ENCODE measurements around the gene CHGA.

CHGA gene, protein sequence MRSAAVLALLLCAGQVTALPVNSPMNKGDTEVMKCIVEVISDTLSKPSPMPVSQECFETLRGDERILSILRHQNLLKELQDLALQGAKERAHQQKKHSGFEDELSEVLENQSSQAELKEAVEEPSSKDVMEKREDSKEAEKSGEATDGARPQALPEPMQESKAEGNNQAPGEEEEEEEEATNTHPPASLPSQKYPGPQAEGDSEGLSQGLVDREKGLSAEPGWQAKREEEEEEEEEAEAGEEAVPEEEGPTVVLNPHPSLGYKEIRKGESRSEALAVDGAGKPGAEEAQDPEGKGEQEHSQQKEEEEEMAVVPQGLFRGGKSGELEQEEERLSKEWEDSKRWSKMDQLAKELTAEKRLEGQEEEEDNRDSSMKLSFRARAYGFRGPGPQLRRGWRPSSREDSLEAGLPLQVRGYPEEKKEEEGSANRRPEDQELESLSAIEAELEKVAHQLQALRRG

DNA sequence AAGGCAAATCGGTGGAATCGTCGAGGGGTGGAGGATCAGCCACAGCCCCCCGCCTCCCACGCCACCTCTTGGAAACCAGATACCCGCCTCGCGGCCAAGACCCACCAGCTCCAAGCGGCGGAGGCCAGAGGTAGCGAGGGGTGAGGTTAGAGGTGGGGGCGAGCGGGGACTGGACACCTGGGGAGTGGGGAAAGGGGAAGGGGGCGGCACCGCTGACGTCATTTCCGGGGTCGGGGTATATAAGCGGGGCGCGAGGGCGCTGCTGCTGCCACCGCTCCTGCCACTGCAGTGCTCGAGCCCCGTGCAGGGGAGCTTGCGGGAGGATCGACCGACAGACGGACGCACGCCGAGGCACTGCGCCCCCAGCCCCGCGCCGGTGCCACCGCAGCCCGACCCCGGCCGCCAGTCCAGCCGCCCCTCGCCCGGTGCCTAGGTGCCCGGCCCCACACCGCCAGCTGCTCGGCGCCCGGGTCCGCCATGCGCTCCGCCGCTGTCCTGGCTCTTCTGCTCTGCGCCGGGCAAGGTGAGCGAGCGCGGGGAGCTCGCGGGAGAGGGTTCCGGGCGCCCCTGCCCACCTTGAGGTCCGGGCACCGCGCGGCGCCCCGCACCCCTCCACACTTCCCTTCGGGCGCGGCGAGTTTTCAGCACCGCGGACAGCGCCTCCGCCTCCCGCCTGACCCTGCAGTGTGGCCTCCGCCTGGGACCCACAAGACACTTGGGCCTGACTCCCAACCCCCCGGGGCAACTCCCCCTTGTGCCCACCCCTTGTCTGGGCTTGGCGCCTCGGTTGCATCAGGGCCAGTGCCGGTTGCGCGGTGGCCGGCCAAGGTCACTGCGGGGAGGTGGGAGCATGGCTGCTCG lies at the start of gene CHGA:
Gene CHGA, plus strand, starts transcription at position 268 of the 861 bp plus-strand sequence. Its CDS starts 210 bp downstream, at position 478.
- DNase-seq = peak in 1 of 2 experiments; percentile 76

DNA sequence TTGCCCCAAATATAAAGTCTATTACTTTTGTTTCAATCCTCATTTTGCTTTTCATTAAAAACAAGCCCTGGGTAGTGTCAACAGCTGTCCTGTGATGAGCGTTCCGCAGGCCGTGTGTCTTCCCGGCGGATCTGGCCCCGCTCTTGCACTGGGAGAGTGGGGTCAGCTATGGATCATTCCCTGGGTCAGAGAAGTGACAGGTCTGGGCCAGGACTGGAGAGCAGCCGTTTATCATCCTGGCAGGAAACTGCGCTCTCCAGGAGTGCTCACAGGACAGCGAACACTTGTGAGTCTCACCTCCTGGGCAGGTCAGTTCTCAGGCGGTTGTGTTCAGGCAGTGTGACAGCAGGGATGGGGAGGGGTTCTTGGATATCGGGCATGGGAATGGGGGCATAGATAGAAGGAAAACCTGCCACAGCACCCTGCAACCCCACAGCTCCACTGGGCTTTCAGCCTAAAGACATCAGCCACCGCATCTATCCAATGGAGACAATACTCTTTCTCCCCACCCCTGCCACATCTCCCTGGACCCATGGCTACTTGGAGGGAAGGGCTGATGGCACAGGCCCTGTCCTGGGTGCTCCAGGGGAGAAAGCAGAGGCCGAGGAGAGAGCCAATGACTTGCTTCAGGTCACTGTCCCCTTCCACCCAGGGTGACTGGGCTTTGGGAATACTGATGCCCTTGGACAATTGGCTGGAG lies 47.8 kb upstream of the CHGA start:
- no peak for DNase-seq

DNA sequence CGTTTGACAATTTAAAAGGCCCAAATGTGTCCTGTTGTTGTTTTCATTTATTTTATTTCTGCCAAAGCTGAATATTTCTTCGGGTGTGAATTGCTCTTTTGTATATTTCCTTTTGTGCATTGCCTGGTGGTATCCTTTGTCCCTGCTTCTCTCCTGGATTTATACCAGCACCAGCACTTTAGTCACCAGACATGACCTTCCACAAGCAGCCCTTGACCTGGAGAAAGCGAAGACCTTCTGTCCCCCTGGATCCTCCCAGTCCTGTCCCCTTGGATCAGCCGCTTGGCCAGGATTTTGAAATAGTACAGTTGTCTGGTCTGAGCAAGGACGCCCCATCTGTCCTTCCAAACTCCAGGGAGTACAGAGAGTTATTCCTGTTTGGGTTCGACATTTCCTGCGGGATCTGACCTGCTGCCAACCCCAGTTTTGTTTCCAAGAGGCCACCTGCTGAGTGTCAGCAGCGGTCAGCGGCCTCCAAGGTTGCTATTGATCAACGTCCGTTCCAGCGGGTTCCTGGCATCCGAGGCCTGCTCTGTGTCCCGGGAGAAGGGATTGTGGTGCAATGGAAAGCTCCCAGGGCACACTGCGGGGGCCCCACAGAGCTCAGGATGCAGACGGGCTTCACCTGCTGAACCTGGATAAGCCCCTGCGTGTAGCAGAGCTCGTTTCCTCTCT lies 45.1 kb upstream of the CHGA start:
- no peak for DNase-seq

DNA sequence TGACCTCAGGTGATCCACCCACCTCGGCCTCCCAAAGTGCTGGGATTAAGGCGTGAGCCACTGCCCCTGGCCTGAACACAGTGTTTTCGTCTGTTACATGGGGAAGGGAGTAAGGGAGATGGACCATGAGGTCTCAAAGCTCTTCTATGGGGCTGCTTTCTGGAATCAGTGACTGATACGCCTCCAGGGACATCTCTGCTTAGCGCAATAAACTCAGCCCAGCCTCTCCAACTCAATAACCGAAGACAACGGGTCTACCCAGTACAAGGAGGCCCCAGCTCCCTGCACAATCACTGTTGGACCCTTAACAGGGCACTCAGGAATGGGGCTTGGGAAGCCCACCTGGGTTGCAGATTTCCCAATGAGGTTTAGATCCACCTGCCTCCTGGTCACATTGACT lies 42.6 kb upstream of the CHGA start:
- no peak for DNase-seq

DNA sequence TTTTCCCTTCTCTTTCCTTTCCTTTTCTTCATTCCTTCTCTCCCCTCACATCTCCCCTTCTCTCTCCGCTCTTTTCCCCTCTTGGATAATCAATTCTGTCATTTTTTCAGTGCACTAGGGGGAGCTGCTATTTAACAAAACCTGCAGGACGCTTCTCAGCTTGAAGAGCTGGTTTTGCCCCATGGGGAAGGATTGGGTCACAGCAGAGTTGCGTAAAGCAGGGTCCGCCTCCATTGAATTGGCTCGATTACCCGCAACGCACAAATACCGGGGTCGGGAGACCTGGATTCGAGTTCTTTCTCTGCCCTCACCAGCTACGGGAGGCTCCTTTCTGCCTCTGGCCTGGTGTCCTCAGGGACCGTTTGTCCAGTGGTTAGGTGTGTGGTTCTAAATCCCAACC lies 42.1 kb upstream of the CHGA start:
- DNase-seq = peak; percentile 39 to 64

DNA sequence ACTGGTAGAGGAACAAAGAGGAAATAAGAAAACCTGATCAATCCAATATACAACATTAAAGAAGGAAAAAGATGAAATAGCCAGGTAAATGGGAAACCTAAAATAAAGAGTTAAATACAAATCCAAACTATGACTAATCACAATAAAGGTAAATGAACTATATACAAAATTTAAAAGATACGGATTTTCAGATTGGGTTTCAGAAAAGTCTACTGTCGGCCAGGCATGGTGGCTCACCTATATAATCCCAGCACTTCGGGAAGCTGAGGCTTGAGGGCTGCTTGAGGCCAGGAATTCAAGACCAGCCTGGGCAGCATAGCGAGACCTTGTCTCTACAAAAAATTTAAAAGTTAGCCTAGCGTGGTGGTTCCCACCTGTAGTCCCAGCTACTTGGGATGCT lies 39.9 kb upstream of the CHGA start:
- DNase-seq = no peak

DNA sequence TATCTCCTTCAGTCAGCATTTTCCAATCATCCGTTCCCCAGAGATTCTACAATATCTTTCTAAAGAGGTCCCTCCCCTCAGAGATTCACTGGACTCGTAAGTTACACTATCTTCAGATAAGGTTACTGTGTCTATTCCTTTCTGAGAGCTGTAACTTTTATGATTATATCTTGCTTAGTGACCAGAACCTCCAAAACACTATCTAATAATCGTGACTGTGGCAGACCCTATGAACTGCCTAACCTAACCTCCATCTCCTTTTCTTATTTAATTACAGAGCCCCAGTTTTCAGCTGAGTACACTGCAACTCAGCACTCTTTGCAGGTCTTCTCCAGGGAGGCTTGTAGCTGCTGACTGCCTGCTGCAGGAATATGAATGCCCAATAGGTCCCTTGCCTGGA lies 38.5 kb upstream of the CHGA start:
- no peak for DNase-seq

DNA sequence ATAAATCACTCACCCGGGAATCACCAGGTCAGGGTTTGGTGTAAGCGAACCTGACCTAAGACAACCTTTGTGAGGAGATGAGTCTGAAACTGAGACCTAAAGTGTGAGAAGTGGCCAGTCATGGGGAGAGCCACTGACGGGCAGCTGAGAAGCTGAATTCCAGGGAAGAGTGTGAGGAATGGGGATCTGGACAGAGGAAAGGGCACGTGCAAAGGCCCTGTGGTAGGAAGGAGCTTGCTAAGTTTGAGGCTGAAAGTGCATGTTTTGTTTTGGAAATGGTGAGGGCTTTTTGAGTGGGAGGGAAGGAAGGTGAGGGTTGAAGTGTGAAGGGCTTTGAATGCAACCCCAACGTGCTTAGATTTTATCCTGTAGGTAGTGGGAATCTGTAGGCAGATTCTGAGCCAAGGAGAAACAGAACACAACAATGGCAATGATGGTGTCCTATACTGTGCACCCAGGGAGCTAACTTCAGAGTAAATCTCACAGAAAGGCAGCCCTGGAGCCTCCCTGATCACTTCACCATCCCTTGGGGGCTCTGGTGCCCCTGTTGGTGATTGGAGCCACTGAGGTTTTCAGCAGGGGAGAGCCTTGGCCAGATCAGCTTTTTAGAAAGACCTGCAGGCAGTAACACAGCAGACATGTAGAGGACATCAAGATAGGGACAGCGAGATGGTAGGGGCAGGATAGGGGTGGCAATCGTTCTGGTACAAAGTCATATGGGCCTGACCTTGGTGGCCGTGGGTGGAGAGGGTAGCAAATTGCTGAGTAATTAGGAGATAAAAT lies 37.5 kb upstream of the CHGA start:
- no peak for DNase-seq

DNA sequence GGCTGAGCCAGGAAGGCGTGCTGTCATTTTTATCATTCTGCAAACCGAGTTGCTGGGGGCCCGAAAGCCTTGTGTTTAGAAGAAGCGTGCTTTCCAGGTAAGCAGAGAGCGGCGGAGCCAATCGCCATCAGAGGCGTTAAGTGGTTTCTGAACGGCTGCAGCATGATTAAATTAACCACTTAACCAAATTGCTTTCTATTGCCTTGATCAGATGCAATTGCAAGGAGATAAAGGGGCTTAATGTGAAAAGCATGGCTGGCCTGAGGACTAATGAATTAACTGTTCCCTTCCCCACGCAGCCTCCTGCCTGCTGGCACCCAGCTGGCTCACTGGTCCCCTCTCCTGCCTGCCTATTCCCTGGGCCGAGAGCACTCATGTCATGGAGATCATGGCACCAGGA lies 36.6 kb upstream of the CHGA start:
- no peak for DNase-seq

DNA sequence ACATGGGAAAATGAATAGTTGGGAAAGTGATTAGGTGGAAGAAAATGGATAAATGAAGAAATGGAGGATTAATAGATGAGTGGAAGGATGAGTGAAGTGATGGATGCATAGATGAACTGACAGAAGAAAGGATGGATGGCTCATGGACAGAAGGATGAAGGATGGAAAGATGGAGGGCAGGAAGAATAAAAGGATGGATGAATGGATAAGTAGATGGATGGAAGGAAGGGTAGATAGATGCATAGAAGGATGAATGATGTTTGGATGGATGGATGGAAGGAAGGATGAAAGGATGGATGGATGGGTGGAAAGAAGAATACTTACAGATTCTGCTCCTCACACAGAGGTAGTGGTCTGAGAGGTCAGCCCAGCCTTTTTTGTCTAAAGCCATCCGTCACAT lies 35.8 kb upstream of the CHGA start:
- no peak for DNase-seq

DNA sequence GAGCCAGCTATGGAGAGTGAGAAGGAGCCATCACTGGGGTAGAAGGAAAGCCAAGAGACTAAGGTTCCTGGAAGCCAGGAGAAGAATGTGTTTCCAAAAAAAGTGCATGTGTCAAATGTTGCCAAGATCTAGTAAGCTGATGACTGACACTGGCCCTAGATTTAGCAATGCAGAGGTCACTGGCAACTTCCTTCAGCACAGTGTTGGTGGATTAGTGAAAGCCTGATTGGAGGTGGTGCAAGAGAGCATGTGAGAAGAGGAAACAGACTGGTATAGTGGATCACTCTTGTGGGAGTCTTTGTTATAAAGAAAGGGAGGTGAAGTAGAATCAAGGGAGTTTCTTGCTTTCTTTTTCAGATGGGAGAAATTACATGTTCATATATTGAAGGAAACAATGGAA lies 34.1 kb upstream of the CHGA start:
- no peak for DNase-seq

DNA sequence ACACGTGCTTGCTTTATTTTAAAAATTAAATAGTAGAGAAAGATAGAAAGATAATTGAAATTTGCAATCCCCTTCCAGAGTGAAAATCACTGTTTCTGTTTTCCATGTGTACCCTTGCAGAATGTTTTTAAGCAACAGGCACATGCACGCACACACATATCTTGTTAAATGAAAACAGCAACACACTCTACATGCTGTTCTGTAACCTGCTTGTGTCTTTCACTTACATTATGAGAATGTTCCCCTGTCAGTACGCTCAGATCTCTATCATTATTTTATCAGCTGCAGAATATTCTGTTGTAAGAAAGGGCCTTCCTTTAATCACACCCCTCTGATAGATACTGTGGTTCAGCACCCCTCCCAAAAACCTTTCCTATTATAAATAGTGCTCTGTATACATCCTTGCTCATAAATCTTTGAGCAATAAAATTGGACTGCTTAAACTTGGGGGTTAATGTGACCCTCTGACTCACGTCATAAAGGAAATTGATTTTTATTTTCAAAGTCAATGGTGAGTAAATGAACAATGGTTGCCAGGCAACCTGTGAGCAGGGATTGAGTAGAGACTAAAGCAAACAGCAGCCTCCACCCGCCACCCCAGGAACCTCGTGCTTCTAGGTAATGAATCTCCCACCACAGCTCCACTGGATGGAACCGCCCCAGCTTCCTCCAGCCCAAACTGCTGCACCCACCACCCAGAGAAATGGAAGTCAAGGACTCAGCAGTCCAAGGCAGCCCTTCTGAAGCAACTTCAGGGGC lies 31.9 kb upstream of the CHGA start:
- DNase-seq = no peak

DNA sequence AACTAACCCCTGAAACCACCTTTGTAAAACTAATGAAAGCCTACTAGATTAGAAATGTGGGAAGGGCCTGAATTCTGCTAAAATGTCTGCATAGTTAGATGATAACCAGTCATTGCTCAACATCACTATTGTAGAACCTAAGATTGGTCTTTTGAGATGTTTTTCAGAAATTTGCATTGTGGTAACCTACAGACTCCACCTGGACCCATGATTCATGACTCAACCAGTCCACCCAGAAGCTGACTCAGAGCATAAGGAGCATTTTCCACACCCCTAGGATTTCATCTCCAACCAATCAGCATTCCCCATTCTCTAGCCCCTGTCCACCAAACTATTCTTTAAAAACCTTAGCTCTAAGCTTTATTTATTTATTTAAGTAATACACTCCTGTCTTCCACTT lies 30.4 kb upstream of the CHGA start:
- DNase-seq = no peak

DNA sequence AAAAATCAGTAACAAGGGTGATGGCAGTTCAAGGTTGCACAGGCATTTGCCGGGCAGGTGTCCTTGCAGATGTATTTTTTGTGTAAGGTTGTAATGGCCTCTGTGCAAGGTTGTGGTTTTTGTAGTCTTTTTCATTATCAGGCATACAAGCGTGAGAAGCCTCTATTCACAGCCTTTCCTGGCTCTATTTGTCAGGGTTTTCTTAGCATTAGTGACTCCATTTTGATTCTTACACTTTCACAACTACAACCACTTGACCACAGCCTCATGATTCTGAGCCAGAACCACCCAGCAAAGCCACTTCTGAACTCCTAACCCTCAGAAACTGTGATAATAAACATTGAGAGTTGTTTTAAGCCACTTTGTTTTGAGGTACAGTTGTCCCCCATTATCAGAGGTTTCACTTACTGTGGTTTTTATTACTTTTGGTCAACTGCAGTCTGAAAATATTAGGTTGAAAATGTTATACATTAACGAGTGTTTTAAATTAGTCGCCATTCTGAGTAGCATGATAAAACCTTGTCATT lies 27.5 kb upstream of the CHGA start:
- no peak for DNase-seq

DNA sequence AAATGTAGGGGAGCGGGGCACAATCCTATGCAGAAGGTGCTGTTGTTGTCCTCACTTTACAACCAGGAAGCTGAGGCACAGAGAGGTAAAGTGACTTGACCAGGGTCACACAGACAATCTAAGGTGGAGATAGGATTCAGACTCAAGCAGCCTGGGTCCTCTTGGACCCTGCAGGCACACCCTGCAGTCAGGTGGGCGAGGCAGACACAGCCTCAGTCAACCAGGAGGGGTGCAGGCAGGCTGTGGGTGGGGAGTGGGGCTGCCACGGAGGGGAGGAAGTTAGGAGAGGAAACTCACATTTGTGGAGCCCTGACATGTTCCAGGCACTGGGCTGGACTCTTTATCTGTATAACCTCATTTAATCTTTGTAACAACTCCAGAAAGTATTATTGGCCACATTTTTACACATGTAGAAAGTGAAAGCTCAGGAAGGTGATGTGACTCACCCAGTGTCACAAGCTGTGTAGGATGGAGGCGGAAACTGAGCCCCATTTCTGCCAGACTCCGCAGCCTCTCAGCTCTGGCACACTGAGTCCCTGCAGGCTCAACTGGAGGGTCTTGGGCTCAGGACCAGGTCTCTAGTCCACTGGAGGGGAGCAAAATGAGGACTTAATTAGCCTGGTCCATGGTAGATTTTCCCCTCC lies 24.9 kb upstream of the CHGA start:
- no peak for DNase-seq

DNA sequence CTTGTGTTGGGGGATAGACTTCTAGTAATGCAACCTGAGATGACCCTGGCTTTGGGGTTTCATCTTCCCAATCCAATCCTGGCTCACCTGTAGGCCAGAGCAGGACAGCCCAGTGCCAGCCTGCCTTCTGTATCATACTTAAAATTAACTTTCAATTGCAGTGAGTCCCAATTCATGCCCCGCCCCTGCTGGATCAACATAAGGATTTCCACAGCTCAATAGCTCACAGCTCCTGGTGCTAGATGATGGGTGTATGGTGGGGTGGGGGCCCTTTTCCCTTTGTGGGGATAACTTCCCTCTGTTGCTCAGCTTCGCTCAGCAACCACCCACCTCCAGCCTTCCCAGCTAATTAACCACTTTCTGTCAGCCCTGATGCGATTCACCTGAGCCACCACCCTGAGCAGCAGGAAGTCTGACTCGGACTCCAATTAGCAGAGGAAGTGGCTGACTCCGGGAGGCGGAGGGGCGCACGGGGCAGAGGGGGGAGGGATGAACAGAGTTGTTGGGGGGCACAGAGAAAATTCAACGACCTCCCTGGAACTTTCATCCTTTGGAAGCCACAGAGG lies 24.3 kb upstream of the CHGA start:
- DNase-seq = no peak

DNA sequence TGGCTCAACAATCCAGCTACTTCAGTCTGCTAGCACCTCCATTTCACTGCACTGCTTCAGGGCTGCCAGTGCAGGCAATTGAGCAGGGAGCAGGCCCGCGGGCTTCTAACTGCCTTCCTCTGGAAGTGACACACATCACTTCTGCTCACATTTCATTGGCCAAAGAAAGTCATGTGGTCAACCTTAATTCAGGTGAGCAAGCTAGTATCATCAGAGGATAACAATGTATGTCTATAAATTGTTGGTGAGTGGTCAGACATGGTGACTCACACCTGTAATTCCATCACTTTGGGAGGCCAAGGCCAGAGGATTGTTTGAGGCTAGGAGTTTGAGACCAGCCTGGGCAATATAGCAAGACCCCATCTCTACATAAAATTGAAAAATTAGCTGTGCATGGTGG lies 22.3 kb upstream of the CHGA start:
- DNase-seq = no peak

DNA sequence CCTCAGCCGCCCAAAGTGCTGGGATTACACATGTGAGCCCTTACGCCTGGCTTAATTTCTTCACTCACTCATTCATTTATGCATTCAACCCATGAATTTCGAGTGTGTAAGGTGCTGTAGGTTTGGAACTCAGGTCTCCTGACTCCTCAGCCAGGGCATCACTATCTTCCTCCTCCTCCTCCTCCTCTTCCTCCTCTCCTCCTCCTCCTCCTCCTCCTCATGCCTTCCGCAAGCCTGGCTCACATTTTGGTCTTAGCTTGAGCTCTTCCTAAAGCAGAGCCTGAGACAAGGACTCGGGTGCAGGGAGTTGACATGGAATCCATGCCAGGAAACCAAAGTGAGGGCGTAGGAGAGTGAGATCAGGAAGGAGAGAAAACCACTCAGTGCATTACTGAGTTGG lies 20.8 kb upstream of the CHGA start:
- DNase-seq = no peak

DNA sequence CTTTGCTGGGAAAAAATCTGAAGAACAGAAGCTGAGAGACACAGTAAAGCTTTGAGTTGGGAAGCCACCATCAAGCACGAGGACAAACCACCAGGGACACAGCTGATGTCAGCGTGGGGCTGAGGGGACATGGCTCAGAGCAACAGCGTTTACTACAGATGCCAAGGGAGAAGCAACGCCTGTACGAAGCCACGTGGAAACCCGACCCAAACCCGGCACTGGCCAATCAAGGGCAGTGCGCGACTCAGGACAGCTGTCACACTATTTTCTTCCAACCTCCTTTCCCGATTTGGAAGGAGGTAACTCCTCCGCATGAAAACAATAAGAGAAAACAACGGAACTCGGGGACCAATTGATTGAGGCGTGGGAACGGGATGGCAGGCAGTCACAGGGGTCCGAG lies 20.2 kb upstream of the CHGA start:
- no peak for DNase-seq

DNA sequence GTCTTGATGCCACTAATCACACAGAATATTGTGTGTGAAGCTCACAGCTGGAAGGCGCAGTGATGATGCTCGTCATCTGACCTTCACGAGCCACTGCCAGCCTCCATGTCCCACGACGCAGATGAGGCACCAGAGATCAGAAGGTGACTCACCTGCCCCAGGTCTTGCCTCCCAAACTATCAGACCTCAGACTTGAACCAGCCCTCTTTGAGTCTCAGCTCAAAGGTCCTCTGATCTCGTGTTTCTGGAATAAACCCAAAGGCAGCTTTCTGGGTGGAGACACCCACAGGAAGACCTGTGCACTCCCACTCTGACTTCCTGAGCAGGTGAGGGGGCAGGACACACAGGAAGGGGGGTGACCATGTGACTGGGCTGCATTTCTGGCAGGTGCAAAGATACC lies 19.6 kb upstream of the CHGA start:
- DNase-seq = no peak
